Measurements from ENCODE around the gene RNF8.
A peak's percentile ranks its signal among the peaks of the same experiment; 100 is the strongest.

Gene RNF8

GRCh38 chr6:37362101-37362828 is 8.5 kb downstream of the RNF8 start:
- no peak for DNase-seq

GRCh38 chr6:37365791-37366190 is 12.0 kb downstream of the RNF8 start:
- DNase-seq: no peak

GRCh38 chr6:37366910-37367309 is 13.1 kb downstream of the RNF8 start:
- DNase-seq: no peak

- no peak for DNase-seq
These were observed 15.2 kb downstream of the RNF8 start for GRCh38 chr6:37368961-37369320.

GRCh38 chr6:37369321-37370201 is 15.8 kb downstream of the RNF8 start:
- no peak for DNase-seq

GRCh38 chr6:37371154-37372083 is 17.6 kb downstream of the RNF8 start:
- DNase-seq: no peak

GRCh38 chr6:37372116-37372515 is 18.3 kb downstream of the RNF8 start:
- no peak for DNase-seq

- DNase-seq: no peak
These were observed 20.2 kb downstream of the RNF8 start for GRCh38 chr6:37373822-37374471.

- DNase-seq: no peak
These were observed 21.6 kb downstream of the RNF8 start for GRCh38 chr6:37375376-37375775.

GRCh38 chr6:37376078-37376743 is 22.4 kb downstream of the RNF8 start:
- no peak for DNase-seq

- peak in 1 of 2 donors; percentile 2 for DNase-seq
These were observed 27.8 kb downstream of the RNF8 start for GRCh38 chr6:37381579-37381978.

- DNase-seq: no peak
These were observed 29.4 kb downstream of the RNF8 start for GRCh38 chr6:37382994-37383765.

- DNase-seq: no peak
These were observed 34.8 kb downstream of the RNF8 start for GRCh38 chr6:37388578-37388977.

- no peak for DNase-seq
These were observed 36.1 kb downstream of the RNF8 start for GRCh38 chr6:37389857-37390256.

GRCh38 chr6:37391120-37391519 is 37.3 kb downstream of the RNF8 start:
- DNase-seq: no peak

- no peak for DNase-seq
These were observed 39.0 kb downstream of the RNF8 start for GRCh38 chr6:37392821-37393220.

- DNase-seq: no peak
These were observed 39.7 kb downstream of the RNF8 start for GRCh38 chr6:37393381-37393929.

GRCh38 chr6:37396571-37397180 is 42.9 kb downstream of the RNF8 start:
- no peak for DNase-seq

GRCh38 chr6:37399131-37399530 is 45.3 kb downstream of the RNF8 start:
- DNase-seq: no peak

- DNase-seq: no peak
These were observed 46.2 kb downstream of the RNF8 start for GRCh38 chr6:37399795-37400490.

Measured in stimulated activated CD4-positive, alpha-beta T cell treated with anti-CD3 and anti-CD28 coated beads, Interleukin-2, amount 100 ng/mL, for 48 hours (primary cell).